T-helper 1 cell (primary cell): ENCODE data around the gene WASF2.
"Not testable (repeated sequence)": the region's sequence is repeated elsewhere in the genome, so short reads cannot be mapped to it uniquely, and the experiment has no call there.

Source experiments
- DNase-seq, 5 donors: peaks; one replicate each; pipeline ENCODE4 v3.0.0-alpha.2; 2012 to 2020

Gene WASF2

GRCh38 chr1:27447883-27448282, 42.1 kb downstream of the WASF2 start:
- DNase-seq = no peak

GRCh38 chr1:27447399-27447798, 42.6 kb downstream of the WASF2 start:
- DNase-seq = no peak

GRCh38 chr1:27446496-27447020, 43.4 kb downstream of the WASF2 start:
- no peak for DNase-seq

- DNase-seq = peak in 1 of 5 donors; percentile 60
Measured at GRCh38 chr1:27445177-27445936, 44.6 kb downstream of the WASF2 start.

GRCh38 chr1:27444632-27445031, 45.3 kb downstream of the WASF2 start:
- DNase-seq = no peak

- no peak for DNase-seq
Measured at GRCh38 chr1:27439150-27439549, 50.8 kb downstream of the WASF2 start.

- no peak for DNase-seq
Measured at GRCh38 chr1:27438621-27439061, 51.3 kb downstream of the WASF2 start.

GRCh38 chr1:27436204-27437159, 53.5 kb downstream of the WASF2 start:
- peak in 2 of 5 donors; percentile 22 to 51 for DNase-seq

- DNase-seq = no peak
Measured at GRCh38 chr1:27435566-27436203, 54.3 kb downstream of the WASF2 start.

GRCh38 chr1:27433706-27434105, 56.3 kb downstream of the WASF2 start:
- no peak for DNase-seq

- DNase-seq = not testable (repeated sequence)
Measured at GRCh38 chr1:27432725-27433124, 57.2 kb downstream of the WASF2 start.

- DNase-seq = no peak
Measured at GRCh38 chr1:27431601-27431940, 58.4 kb downstream of the WASF2 start.

GRCh38 chr1:27430903-27431600, 58.9 kb downstream of the WASF2 start:
- DNase-seq = peak in 2 of 5 donors; percentile 21 to 45

GRCh38 chr1:27429029-27429425, 60.9 kb downstream of the WASF2 start:
- DNase-seq = no peak

- no peak for DNase-seq
Measured at GRCh38 chr1:27428316-27429028, 61.5 kb downstream of the WASF2 start.

- no peak for DNase-seq
Measured at GRCh38 chr1:27427816-27428315, 62.1 kb downstream of the WASF2 start.

- no peak for DNase-seq
Measured at GRCh38 chr1:27427329-27427728, 62.6 kb downstream of the WASF2 start.

GRCh38 chr1:27423709-27424108, 66.3 kb downstream of the WASF2 start:
- DNase-seq = no peak

GRCh38 chr1:27418326-27419185, 71.4 kb downstream of the WASF2 start:
- peak in 1 of 5 donors; percentile 81 for DNase-seq

GRCh38 chr1:27417713-27418112, 72.3 kb downstream of the WASF2 start:
- no peak for DNase-seq
